Memory B cell (primary cell): Measurements from ENCODE around the gene IQSEC1.
A peak's percentile ranks its signal among the peaks of the same experiment; 100 is the strongest.

Experiments used
- ATAC-seq: fragments of 150-1000 bp; cut with Tn5 transposase; 2 replicates; pipeline ENCODE4 v1.10.0; 2021; ENCODE audit warnings: low read depth, mild to moderate bottlenecking, moderate library complexity
- DNase-seq, 2 donors: peaks; one replicate each; pipeline ENCODE4 v3.0.0; 2022; ENCODE audit warnings: low spot score in 2 of 2
- H3K27ac Mint-ChIP-seq: one replicate; pipeline ENCODE4 v1.8.0; 2022; ENCODE audit warnings: mild to moderate bottlenecking, moderate library complexity, mixed read lengths
- H3K27me3 Mint-ChIP-seq: one replicate; pipeline ENCODE4 v1.8.0; 2022; ENCODE audit warnings: mixed read lengths
- H3K36me3 Mint-ChIP-seq: one replicate; pipeline ENCODE4 v1.8.0; 2022; ENCODE audit warnings: mild to moderate bottlenecking, mixed read lengths
- H3K4me1 Mint-ChIP-seq: one replicate; pipeline ENCODE4 v1.8.0; 2022; ENCODE audit warnings: mixed read lengths
- H3K4me3 Mint-ChIP-seq: one replicate; pipeline ENCODE4 v1.8.0; 2022; ENCODE audit warnings: mild to moderate bottlenecking, moderate library complexity, mixed read lengths
- H3K9me3 Mint-ChIP-seq: one replicate; pipeline ENCODE4 v1.8.0; 2022; ENCODE audit warnings: mixed read lengths

Gene IQSEC1

GRCh38 chr3:12907296-12907695, 165.9 kb downstream of the IQSEC1 start:
- H3K9me3 Mint-ChIP-seq: no peaks in the 10 kb centered on the region
- H3K4me3 Mint-ChIP-seq: no peak overlapping the region
- peaks cover 22% of the 10 kb centered on the region for H3K36me3 Mint-ChIP-seq
- H3K27ac Mint-ChIP-seq: no peak overlapping the region
- DNase-seq (no peak), ATAC-seq (no peak)
- no peaks in the 10 kb centered on the region for H3K27me3 Mint-ChIP-seq
- peaks cover 9% of the 10 kb centered on the region for H3K4me1 Mint-ChIP-seq

DNA sequence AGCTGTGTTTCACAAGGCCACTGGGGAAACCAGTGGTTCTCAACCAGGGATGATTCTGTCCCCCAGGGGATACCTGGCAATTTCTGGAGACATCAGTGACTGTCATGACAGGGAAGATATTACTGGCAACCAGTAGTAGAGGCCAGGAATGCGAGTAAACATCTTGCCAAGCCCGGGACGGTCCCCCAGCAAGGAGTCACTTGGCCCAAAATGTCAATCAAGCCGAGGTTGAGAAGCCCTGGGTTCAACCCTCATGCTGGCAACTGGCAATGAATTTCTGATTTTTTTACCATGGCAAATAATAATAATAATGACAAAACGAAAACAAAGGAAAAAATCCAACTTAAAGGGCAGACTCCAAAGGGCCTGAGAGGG, 166.3 kb downstream of the IQSEC1 start:
- H3K27ac Mint-ChIP-seq: no peak overlapping the region

DNA sequence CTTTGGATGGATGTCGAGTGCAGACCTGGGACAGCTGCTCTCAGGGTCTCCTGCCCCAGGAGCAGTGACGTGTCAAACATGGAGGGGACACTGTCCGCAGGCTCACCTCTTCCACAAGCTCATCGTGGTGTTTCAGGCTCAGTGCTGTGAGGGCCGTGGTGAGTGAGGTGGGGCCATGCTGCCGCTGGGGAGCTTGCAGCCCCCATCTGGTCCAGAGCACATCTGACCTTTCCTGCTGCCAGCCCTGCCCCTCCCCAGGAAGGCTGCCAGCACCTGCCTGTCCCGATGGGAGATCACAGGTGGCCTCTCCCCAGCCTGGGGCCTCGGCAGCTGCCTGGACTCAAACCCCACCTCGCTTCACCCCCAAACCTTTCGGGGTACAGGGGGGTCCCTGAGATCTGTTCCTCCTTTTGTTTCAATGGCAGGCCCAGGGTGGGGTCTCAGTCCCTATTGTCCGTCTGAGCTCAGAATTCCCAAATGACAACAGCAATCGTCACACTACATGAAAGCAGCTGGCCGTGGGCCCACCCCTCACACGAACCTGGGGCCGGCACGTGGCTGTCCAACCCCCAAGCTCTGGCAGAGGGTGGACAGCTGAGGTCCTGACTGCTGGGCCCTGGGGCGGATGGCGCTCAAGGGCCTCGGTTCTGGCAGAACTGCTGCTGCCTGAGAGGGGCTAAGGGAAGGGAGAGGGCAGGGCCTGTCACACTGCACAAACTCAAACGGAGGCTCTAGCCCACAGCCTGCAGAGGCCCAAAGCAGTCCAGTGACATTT, 166.9 kb downstream of the IQSEC1 start:
- H3K9me3 Mint-ChIP-seq: no peaks in the 10 kb centered on the region
- peaks cover 17% of the 10 kb centered on the region for H3K36me3 Mint-ChIP-seq
- no peak overlapping the region for H3K27ac Mint-ChIP-seq
- DNase-seq (no peak), ATAC-seq (no peak)
- H3K4me1 Mint-ChIP-seq: peaks cover 15% of the 10 kb centered on the region
- no peak overlapping the region for H3K4me3 Mint-ChIP-seq
- H3K27me3 Mint-ChIP-seq: no peaks in the 10 kb centered on the region

More for the DNA sequence above, 166.3 kb downstream of the IQSEC1 start:
- Mint-ChIP-seq H3K4me1 (peaks cover 13% of the 10 kb centered on the region), H3K36me3 (peaks cover 18% of the 10 kb centered on the region), H3K9me3 (no peaks in the 10 kb centered on the region), H3K27me3 (no peaks in the 10 kb centered on the region), H3K4me3 (no peak overlapping the region)
- ATAC-seq (no peak), DNase-seq (no peak)

DNA sequence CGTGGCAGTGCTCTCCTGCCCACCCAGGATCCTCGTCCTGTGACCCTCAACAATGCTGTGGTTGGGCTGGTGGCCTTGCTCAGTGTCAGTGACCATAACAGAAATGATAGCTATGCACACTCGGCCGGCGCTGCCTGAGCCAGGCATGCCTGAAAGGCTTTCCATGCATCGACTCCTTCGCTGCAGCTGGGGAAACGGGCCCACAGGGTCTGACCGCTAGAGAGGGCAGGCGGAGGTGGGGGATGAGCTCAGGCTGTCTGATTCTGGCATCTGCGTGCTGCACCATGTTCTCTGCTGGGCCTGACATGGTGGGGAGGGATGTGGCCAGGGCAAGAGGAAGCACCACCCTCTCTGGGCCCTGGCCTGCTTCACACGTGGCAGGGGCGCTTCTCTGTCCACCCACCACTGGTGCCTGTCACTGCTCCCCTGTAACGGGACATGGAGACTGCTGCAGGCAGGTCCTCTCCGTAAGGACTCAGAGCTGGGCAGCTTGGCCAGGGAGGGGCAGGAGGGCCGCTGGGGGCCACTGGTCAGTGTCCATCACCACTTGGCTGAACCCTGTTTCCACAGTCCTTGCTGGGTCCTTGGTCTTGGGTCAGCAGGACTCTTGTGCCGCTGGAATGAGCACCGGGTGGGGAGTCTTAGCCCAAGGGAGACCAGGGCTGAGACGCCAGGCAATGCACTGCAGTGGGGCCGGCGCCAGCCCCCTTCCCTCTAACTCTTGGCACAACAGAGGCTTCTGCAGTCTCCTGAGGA, 167.7 kb downstream of the IQSEC1 start:
- Mint-ChIP-seq H3K9me3 (no peaks in the 10 kb centered on the region), H3K36me3 (peaks cover 20% of the 10 kb centered on the region), H3K27me3 (no peaks in the 10 kb centered on the region), H3K4me1 (peaks cover 15% of the 10 kb centered on the region), H3K4me3 (no peak overlapping the region), H3K27ac (no peak overlapping the region)
- no peak for ATAC-seq
- no peak for DNase-seq

- Mint-ChIP-seq H3K27ac (no peak overlapping the region), H3K4me1 (peaks cover 15% of the 10 kb centered on the region), H3K27me3 (no peaks in the 10 kb centered on the region), H3K4me3 (no peak overlapping the region), H3K9me3 (no peaks in the 10 kb centered on the region), H3K36me3 (peaks cover 22% of the 10 kb centered on the region)
- DNase-seq (no peak), ATAC-seq (no peak)
Observed at GRCh38 chr3:12904951-12905315, 168.3 kb downstream of the IQSEC1 start.

- peaks cover 15% of the 10 kb centered on the region for H3K4me1 Mint-ChIP-seq
- peaks cover 23% of the 10 kb centered on the region for H3K36me3 Mint-ChIP-seq
- peak overlapping the region; percentile 63 for H3K27ac Mint-ChIP-seq
Observed at GRCh38 chr3:12903881-12904280, 169.3 kb downstream of the IQSEC1 start.

DNA sequence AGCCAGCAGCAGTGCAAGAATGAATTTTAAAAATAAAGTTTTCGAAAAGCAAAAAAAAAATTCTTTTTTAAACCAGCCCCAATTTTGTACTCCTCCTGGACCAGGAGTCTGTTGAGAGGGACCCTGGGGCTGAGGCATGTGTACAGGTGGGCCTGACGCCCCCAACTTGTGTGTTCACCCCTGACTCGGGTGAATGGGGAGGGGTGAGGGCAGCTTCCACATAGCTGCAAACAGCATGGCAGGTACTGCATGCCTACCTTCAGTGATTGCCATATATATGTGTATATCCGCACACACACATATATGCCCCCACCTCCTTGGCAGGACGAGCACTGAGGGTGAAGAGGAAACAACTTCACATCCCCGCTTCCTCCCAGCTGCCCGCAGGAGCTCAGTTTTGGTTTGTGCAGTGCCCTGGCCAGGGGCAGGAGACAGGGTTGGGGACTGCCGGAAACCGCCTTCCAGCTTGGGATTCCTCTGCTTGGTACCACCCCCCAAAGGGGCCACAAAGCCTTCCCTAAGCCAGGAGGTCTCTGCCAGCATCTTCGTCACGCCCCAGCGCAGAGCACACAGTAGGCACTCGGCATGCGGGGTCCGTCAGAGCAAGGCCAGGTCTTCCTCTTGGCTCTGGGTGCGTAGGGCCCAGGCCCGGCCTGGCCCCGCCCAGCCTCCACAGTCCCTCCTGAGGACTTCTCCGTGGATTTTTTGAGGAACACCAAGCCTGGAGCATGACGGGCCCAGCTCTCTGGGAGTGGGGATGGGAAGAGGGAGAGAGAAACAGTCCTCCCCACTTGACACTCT, 170.0 kb downstream of the IQSEC1 start:
- no peaks in the 10 kb centered on the region for H3K9me3 Mint-ChIP-seq
- peaks cover 19% of the 10 kb centered on the region for H3K36me3 Mint-ChIP-seq
- peak overlapping the region; percentile 75 for H3K27ac Mint-ChIP-seq

More at GRCh38 chr3:12903881-12904280, 169.3 kb downstream of the IQSEC1 start:
- Mint-ChIP-seq H3K27me3 (no peaks in the 10 kb centered on the region), H3K4me3 (no peak overlapping the region), H3K9me3 (no peaks in the 10 kb centered on the region)
- no peak for DNase-seq
- no peak for ATAC-seq

DNA sequence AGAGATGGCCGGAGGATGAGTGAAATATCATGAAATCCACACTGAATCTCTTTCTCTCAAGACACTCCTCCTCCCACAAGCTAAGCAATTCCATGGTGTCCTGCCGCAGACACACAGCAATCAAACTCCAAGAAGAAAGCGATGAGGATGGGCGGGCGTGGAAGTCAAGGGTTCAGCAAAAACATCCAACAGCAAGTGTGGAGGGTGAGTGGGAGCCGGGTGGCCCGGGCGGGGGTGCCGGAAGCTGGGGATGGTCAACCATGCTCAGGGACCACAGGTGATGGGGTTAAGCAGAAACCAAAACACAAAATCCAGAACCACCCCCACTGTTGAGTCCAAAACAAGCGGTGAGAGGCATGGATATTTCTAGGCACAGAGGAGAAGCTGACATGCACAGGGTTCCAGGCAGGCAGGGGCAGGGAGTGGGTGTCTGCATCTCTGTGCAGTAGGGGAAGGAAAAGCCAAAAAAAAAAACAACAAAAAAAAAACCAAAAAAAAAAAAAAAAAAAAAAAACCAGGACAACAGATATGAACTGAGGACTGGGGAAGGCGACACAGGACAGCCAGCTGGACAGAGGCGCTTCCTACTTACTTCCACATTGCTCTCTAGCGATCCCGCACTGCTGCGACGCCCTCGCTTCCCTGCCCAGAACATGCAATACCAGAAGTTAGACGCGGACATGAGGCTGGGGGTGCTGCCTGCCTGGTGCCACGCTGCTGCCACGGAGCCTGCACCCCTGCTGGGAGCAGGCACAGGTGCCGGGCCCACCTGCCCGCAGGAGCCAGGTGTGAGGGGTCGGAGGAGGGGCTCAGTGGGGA, 170.8 kb downstream of the IQSEC1 start:
- no peak for DNase-seq
- Mint-ChIP-seq H3K4me3 (no peak overlapping the region), H3K9me3 (no peaks in the 10 kb centered on the region), H3K27ac (peak overlapping the region; percentile 75), H3K36me3 (peaks cover 19% of the 10 kb centered on the region), H3K4me1 (peaks cover 15% of the 10 kb centered on the region), H3K27me3 (no peaks in the 10 kb centered on the region)
- no peak for ATAC-seq

More for the DNA sequence above, 170.0 kb downstream of the IQSEC1 start:
- ATAC-seq (peak; percentile 30), DNase-seq (no peak)
- H3K27me3 Mint-ChIP-seq: no peaks in the 10 kb centered on the region
- peaks cover 15% of the 10 kb centered on the region for H3K4me1 Mint-ChIP-seq
- no peak overlapping the region for H3K4me3 Mint-ChIP-seq

- ATAC-seq: peak; percentile 61
- H3K27me3 Mint-ChIP-seq: no peaks in the 10 kb centered on the region
- H3K4me3 Mint-ChIP-seq: no peak overlapping the region
- peaks cover 19% of the 10 kb centered on the region for H3K36me3 Mint-ChIP-seq
- no peak for DNase-seq
- no peaks in the 10 kb centered on the region for H3K9me3 Mint-ChIP-seq
- H3K4me1 Mint-ChIP-seq: peaks cover 15% of the 10 kb centered on the region
- H3K27ac Mint-ChIP-seq: peak overlapping the region; percentile 75
Observed at GRCh38 chr3:12901623-12902045, 171.6 kb downstream of the IQSEC1 start.

- no peaks in the 10 kb centered on the region for H3K9me3 Mint-ChIP-seq
- H3K36me3 Mint-ChIP-seq: peaks cover 19% of the 10 kb centered on the region
- H3K27ac Mint-ChIP-seq: no peak overlapping the region
- H3K27me3 Mint-ChIP-seq: no peaks in the 10 kb centered on the region
- H3K4me3 Mint-ChIP-seq: no peak overlapping the region
- H3K4me1 Mint-ChIP-seq: peaks cover 15% of the 10 kb centered on the region
- no peak for DNase-seq
- ATAC-seq: no peak
Observed at GRCh38 chr3:12900885-12901411, 172.3 kb downstream of the IQSEC1 start.

GRCh38 chr3:12898965-12899755, 174.1 kb downstream of the IQSEC1 start:
- Mint-ChIP-seq H3K36me3 (peaks cover 16% of the 10 kb centered on the region), H3K9me3 (no peaks in the 10 kb centered on the region), H3K27ac (no peak overlapping the region), H3K27me3 (no peaks in the 10 kb centered on the region), H3K4me1 (peaks cover 27% of the 10 kb centered on the region), H3K4me3 (no peak overlapping the region)
- DNase-seq: no peak
- ATAC-seq: no peak

DNA sequence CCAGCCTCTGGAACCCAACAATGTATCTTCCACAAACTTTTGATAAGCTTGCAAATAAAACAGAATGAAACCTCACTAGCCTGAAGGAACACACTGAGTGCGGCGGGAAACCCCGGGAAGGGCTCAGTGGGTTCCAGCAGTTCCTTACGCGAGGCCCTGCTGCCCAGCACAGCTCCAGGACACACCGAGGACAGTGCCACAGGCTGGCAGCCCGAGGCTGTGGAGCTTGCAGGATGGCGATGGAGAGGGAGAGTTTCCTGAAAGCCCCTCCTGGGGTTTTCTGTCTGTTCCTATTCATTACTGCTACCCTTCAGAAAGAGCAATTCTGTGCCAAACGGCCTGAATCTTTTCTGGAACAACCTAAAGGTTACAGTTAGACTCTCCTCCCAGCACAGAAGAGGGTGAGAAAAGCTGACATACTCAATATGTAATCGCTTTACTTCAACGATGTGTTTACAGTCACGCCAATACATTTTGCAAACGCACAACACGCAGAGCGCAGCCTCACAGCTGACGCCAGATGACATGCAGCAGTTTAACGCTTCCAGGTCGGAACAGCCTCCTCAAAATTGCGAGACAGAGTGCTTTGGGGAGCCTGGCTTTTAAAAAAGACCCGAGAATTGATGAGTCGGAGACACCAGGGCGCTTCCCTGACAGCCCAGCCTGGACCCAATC, 174.8 kb downstream of the IQSEC1 start:
- no peak overlapping the region for H3K4me3 Mint-ChIP-seq
- no peaks in the 10 kb centered on the region for H3K9me3 Mint-ChIP-seq
- H3K36me3 Mint-ChIP-seq: peaks cover 16% of the 10 kb centered on the region
- H3K27me3 Mint-ChIP-seq: no peaks in the 10 kb centered on the region
- H3K27ac Mint-ChIP-seq: no peak overlapping the region
- DNase-seq: no peak
- ATAC-seq: no peak
- peaks cover 24% of the 10 kb centered on the region for H3K4me1 Mint-ChIP-seq
